Common myeloid progenitor, CD34-positive (primary cell): ENCODE results near the gene GOLGA6A.
"Not testable (repeated sequence)": the region's sequence is repeated elsewhere in the genome, so short reads cannot be mapped to it uniquely, and the experiment has no call there.

ENCODE experiments used
- CTCF ChIA-PET: fragments of 350-600 bp; sonication (Branson Sonifier 250); formaldehyde crosslinking; loops from one replicate; lab custom pipeline; 2021; ENCODE audit warnings: antibody characterized with exemption; lab: Charles Lee
- POLR2A ChIA-PET: fragments of 350-600 bp; sonication (Branson Sonifier 250); formaldehyde crosslinking; loops from one replicate; lab custom pipeline; 2021; ENCODE audit warnings: antibody characterized with exemption; lab: Charles Lee
- DNase-seq, 3 donors: peaks; one replicate each; pipeline versions ENCODE4 v3.0.0 to v3.0.0-alpha.2; 2013
- H3K27ac ChIP-seq, 2 experiments: 1 replicate in 1 of 2; 2 replicates in 1 of 2; pipeline ENCODE4 v1.7.0; 2013; ENCODE audit warnings: inconsistent platforms in 2 of 2, low read length in 2 of 2, mild to moderate bottlenecking in 2 of 2, low read depth in 1 of 2, moderate library complexity in 1 of 2; ENCODE audit not compliant: severe bottlenecking in 2 of 2, insufficient read depth in 1 of 2, poor library complexity in 1 of 2
- H3K27me3 ChIP-seq, 5 experiments: replicated peaks in 2 of 5; 1 replicate in 3 of 5; 2 replicates in 2 of 5; pipeline versions ENCODE4 v1.6.1 to v1.7.0; 2013; ENCODE audit warnings: low read length in 4 of 5, mild to moderate bottlenecking in 2 of 5, moderate library complexity in 2 of 5, inconsistent platforms in 1 of 5; ENCODE audit not compliant: insufficient read depth in 5 of 5, control insufficient read depth in 4 of 5
- H3K36me3 ChIP-seq, 4 experiments: 1 replicate in 2 of 4; 2 replicates in 2 of 4; pipeline versions ENCODE4 v1.6.1 to v1.7.0; 2013; ENCODE audit warnings: low read length in 3 of 4, control low read depth in 1 of 4, mild to moderate bottlenecking in 1 of 4; ENCODE audit not compliant: control insufficient read depth in 4 of 4, insufficient read depth in 4 of 4
- H3K4me1 ChIP-seq, 4 experiments: 1 replicate in 3 of 4; 2 replicates in 1 of 4; pipeline versions ENCODE4 v1.6.1 to v1.7.1; 2013; ENCODE audit warnings: low read length in 3 of 4, mild to moderate bottlenecking in 3 of 4, control low read depth in 1 of 4, inconsistent platforms in 1 of 4, moderate library complexity in 1 of 4; ENCODE audit not compliant: control insufficient read depth in 4 of 4, insufficient read depth in 4 of 4; ENCODE audit errors: control extremely low read depth in 1 of 4
- H3K4me3 ChIP-seq, 7 experiments: 1 replicate in 4 of 7; 2 replicates in 3 of 7; pipeline versions ENCODE4 v1.5.1 to v1.7.0; 2013; ENCODE audit warnings: mild to moderate bottlenecking in 7 of 7, low read length in 6 of 7, moderate library complexity in 6 of 7, inconsistent platforms in 2 of 7, low read depth in 2 of 7, control low read depth in 1 of 7; ENCODE audit not compliant: insufficient read depth in 4 of 7, control insufficient read depth in 1 of 7; ENCODE audit errors: extremely low read depth in 1 of 7
- H3K9me3 ChIP-seq, 5 experiments: 1 replicate in 4 of 5; 2 replicates in 1 of 5; pipeline versions ENCODE4 v1.6.1 to v1.7.1; 2013; ENCODE audit warnings: low read length in 4 of 5, mild to moderate bottlenecking in 2 of 5, inconsistent platforms in 1 of 5, low read depth in 1 of 5, moderate library complexity in 1 of 5; ENCODE audit not compliant: control insufficient read depth in 4 of 5, insufficient read depth in 2 of 5; ENCODE audit errors: control extremely low read depth in 1 of 5
- WGBS: methylation state at CpG from one replicate; pipeline ENCODE4 v1.1.5; 2013; ENCODE audit not compliant: insufficient coverage; 5-methylcytosine and 5-hydroxymethylcytosine counted together

Gene GOLGA6A

DNA sequence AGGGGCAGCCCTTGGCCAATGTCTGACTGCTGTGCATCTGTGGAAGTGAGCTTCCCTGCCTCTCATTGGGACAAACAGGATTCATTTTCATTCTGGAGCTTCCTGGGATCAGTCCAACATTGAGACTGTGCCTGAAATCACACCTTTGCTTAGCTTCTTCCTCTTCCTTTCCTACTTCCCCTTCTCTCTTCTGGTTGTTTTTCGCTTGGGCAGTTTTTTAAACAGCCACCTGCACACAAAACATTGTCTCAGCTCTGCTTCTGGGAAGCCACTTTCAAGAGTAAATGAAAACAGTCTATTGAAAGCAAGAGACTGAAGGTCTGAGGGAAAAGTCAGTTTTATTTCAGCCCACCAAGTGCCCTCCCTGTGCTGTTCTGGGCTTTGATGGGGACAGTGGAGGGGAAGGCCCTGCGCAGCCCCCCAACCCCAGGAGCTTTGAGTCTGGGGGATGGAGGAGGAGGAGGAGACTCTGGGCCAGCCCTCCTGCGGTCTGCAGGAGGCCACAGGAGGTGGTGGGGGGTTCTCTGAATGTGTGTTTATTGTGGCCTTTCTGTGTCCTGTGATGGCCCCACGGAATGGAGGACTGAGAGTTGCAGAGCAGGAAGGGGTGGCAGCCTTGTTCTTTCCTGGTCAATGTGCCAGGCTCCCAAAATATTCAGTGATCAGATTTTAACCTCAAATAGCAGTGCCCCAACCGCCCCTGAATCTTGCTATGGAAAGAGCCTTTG lies 40.2 kb upstream of the GOLGA6A start:
- Histone ChIP-seq H3K36me3 (no peaks in the 10 kb centered on the region), H3K4me3 (peak overlapping the region in 1 of 7 experiments; percentile 32), H3K4me1 (peaks cover 9 to 33% (median 26%) of the 10 kb centered on the region in 4 experiments), H3K27me3 (peaks cover 0 to 21% (median 8%) of the 10 kb centered on the region in 5 experiments), H3K27ac (no peak overlapping the region), H3K9me3 (peaks cover 0 to 2% (median 0%) of the 10 kb centered on the region in 5 experiments)
- CTCF ChIA-PET = interaction anchor here (0.7 to 3.5 kb wide), 2 partner anchors 150 to 200 kb away, joined by 3 to 16 read pairs; no protein-coding TSS in a partner anchor
- peak in 1 of 3 donors; percentile 12 for DNase-seq
- POLR2A ChIA-PET = no interaction called here
- WGBS = 6% methylated on average over 4 of the region's 5 CpGs

DNA sequence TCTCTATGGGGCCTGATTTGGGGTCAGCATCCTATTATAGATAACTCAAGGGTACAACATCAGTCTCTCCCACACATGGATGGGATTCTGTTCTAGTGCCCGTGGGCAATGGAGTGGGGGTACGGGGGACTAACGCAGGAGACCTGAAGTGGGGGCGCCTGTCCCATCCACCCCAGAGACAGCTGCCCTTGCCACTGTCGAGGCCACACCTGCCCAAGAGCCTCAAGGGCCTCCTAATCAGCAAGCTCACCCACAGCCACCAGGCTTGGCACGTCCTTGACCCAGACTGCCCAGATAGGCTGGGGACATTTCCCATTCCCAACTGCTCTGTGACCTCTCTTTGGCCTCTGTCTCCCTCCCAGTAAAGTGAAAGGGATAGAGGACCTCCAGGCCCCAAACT lies 39.5 kb upstream of the GOLGA6A start:
- peaks cover 0 to 14% (median 6%) of the 10 kb centered on the region in 5 experiments for H3K27me3 ChIP-seq
- no peak overlapping the region for H3K27ac ChIP-seq
- CTCF ChIA-PET = interaction anchor here (3.5 kb wide), 1 partner anchor 200 kb away, joined by 16 read pairs; no protein-coding TSS in a partner anchor
- peaks cover 9 to 30% (median 26%) of the 10 kb centered on the region in 4 experiments for H3K4me1 ChIP-seq
- no peak for DNase-seq
- peaks cover 0 to 2% (median 0%) of the 10 kb centered on the region in 5 experiments for H3K9me3 ChIP-seq
- no peaks in the 10 kb centered on the region for H3K36me3 ChIP-seq
- POLR2A ChIA-PET = no interaction called here
- no peak overlapping the region for H3K4me3 ChIP-seq
- 100% methylated on average over 6 of the region's 6 CpGs for WGBS

DNA sequence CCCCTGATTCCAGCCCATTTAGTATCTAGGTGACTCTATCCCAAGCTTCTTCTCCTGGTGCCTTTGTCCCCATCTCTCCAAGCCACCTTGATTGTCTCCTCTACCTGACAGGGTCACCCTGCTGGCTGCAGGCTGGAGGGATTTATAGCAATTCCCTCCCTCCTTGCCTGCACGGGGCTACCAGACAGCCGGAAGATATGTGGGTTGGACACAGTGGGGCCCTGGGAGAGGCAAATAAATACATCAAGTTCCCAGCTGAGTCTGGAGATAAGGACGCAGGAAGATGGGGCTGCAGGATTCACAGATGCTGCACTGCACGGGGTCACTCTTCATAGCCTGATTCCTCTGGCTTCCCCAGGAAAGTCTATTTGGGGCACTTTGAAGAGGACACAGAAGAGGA lies 38.7 kb upstream of the GOLGA6A start:
- no peak overlapping the region for H3K4me3 ChIP-seq
- ChIA-PET CTCF (interaction anchor here (1.2 to 3.5 kb wide), 2 partner anchors 183 to 201 kb away, joined by 4 to 16 read pairs; no protein-coding TSS in a partner anchor), POLR2A (no interaction called here)
- peaks cover 9 to 30% (median 26%) of the 10 kb centered on the region in 4 experiments for H3K4me1 ChIP-seq
- DNase-seq = peak in 1 of 3 donors; percentile 20
- H3K27me3 ChIP-seq = peaks cover 0 to 9% (median 2%) of the 10 kb centered on the region in 5 experiments
- WGBS = 30% methylated on average over 2 of the region's 4 CpGs
- H3K36me3 ChIP-seq = no peaks in the 10 kb centered on the region
- no peak overlapping the region for H3K27ac ChIP-seq
- peaks cover 0 to 2% (median 0%) of the 10 kb centered on the region in 5 experiments for H3K9me3 ChIP-seq

DNA sequence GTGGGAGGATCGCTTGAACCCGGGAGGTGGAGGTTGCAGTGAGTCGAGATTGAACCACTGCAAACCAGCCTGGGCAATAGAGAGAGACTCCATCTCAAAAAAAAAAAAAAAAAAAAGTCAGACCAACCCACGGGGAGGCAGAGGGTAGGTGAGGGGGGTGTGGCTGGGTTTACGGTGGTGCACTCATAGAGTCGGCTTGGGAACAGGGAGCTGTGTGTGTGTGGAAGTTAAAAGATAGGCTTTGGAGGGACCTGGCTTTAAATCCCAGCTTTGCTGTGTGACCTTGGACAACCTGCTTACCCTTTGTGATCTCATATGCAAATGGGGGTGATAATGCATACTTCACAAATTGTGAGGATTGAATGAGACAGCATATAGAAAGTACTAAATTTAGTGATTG lies 38.1 kb upstream of the GOLGA6A start:
- peaks cover 0 to 2% (median 0%) of the 10 kb centered on the region in 5 experiments for H3K9me3 ChIP-seq
- WGBS = 100% methylated on average over 2 of the region's 6 CpGs
- H3K4me1 ChIP-seq = peaks cover 9 to 30% (median 26%) of the 10 kb centered on the region in 4 experiments
- no peaks in the 10 kb centered on the region for H3K36me3 ChIP-seq
- no peak overlapping the region for H3K4me3 ChIP-seq
- CTCF ChIA-PET = interaction anchor here (1.2 to 3.5 kb wide), 2 partner anchors 184 to 202 kb away, joined by 4 to 16 read pairs; no protein-coding TSS in a partner anchor
- DNase-seq = no peak
- POLR2A ChIA-PET = no interaction called here
- H3K27ac ChIP-seq = no peak overlapping the region
- peaks cover 0 to 3% (median 0%) of the 10 kb centered on the region in 5 experiments for H3K27me3 ChIP-seq

DNA sequence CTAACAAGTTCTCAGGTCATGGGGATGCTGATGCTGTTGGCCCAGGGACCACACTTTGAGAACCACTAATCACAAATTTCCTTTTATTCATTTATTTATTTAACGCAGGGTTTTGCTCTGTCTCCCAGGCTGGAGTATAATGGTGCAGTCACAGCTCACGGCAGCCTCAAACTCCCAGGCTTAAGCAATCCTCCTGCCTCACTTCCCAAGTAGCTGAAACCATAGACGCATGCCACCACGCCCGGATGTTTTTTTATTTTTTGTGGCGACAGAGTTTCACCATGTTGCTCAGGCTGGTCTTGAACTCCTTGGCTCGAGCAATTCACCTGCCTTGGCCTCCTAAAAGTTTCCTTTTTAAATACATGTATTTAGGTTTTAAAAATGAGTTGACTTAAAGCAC lies 27.4 kb upstream of the GOLGA6A start:
- 100% methylated on average over 5 of the region's 7 CpGs for WGBS
- H3K27me3 ChIP-seq = no peaks in the 10 kb centered on the region
- H3K27ac ChIP-seq = no peak overlapping the region
- no peaks in the 10 kb centered on the region for H3K9me3 ChIP-seq
- no peaks in the 10 kb centered on the region for H3K4me1 ChIP-seq
- no peak overlapping the region for H3K4me3 ChIP-seq
- DNase-seq = no peak
- ChIA-PET POLR2A (no interaction called here), CTCF (interaction anchor here (1.3 kb wide), 1 partner anchor 9 kb away, joined by 4 read pairs; no protein-coding TSS in a partner anchor)
- no peaks in the 10 kb centered on the region for H3K36me3 ChIP-seq

DNA sequence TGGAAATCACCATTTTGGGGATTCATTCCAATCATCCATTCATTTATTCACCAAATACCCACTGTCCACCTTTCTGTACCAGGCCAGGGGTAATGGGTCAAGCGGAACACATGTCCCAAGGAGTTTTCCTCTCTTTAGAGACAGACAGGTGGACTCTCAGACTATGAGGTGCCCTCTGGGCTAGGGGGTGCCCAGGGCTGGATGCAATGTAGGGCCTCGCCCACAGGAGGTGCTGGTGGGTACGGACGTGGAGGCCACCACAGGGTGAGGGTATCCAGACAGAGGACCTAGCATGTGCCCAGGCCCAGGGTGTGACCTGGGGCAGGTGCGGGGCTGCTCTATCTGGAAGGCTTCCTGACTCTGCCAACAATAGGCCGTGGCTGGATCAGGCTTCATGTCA lies 26.3 kb upstream of the GOLGA6A start:
- DNase-seq, H3K36me3 ChIP-seq, H3K27me3 ChIP-seq, POLR2A ChIA-PET, H3K4me3 ChIP-seq, H3K27ac ChIP-seq, H3K4me1 ChIP-seq, H3K9me3 ChIP-seq, CTCF ChIA-PET: not testable (repeated sequence)
- 100% methylated on average over 1 of the region's 6 CpGs for WGBS

DNA sequence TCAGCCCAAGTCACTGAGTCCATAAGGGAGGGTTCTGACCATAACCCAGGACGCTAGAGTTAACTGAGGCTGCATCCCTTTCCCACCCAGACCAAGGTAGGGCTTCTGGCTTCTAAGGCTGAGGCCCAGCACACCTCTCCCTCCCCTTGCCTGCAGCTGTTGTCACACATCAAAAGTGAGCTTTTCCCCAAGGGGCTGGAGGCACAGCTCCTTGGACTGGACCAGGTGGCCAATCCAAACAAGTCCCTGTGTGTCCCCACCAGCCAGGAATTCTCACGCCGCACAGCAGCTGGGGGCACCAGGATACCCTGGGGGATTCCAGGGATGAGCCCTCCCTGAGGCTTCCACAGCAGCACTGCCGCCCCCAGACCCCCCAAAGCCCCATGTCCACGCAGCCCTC lies 25.8 kb upstream of the GOLGA6A start:
- H3K27me3 ChIP-seq = no peaks in the 10 kb centered on the region
- CTCF ChIA-PET = no interaction called here
- DNase-seq = no peak
- H3K9me3 ChIP-seq = no peaks in the 10 kb centered on the region
- no peak overlapping the region for H3K27ac ChIP-seq
- POLR2A ChIA-PET = no interaction called here
- WGBS = 94% methylated on average over 2 of the region's 5 CpGs
- no peak overlapping the region for H3K4me3 ChIP-seq
- H3K36me3 ChIP-seq = no peaks in the 10 kb centered on the region
- no peaks in the 10 kb centered on the region for H3K4me1 ChIP-seq
